GM19397 (cell line): ENCODE data around the gene KIAA1210.
"Not testable (repeated sequence)": the region's sequence is repeated elsewhere in the genome, so short reads cannot be mapped to it uniquely, and the experiment has no call there.

Source experiments
- ATAC-seq: cut with Tn5 transposase; IDR thresholded peaks from one replicate; pipeline ENCODE4 v1.9.1; 2021; ENCODE audit warnings: mild to moderate bottlenecking, moderate library complexity; ENCODE audit not compliant: unreplicated experiment

Gene KIAA1210

GRCh38 chrX:119041175-119041574 is 86.4 kb downstream of the KIAA1210 start:
- ATAC-seq: no peak

- ATAC-seq: no peak
These were observed 87.2 kb downstream of the KIAA1210 start for GRCh38 chrX:119040432-119040831.

GRCh38 chrX:119036107-119037029 is 91.2 kb downstream of the KIAA1210 start:
- no peak for ATAC-seq

GRCh38 chrX:119030990-119031389 is 96.6 kb downstream of the KIAA1210 start:
- ATAC-seq: no peak

- not testable (repeated sequence) for ATAC-seq
These were observed 98.0 kb downstream of the KIAA1210 start for GRCh38 chrX:119029656-119030055.

- no peak for ATAC-seq
These were observed 98.8 kb downstream of the KIAA1210 start for GRCh38 chrX:119028733-119029330.
